Type B pancreatic cell (in vitro differentiated cells): ENCODE results near the gene OR4N5. TPM values are rescaled to one million over a fixed set of nuclear protein-coding genes. Genes with fewer than 3 reads are reported as not detected.

Experiments
- DNase-seq: peaks from one replicate; pipeline ENCODE4 v3.0.0; 2021; ENCODE audit warnings: mixed read lengths; ENCODE audit not compliant: unreplicated experiment; ENCODE audit errors: extremely low spot score
- H3K27ac Mint-ChIP-seq: 2 replicates; pipeline ENCODE4 v1.8.0; 2021; ENCODE audit warnings: mild to moderate bottlenecking, mixed read lengths
- H3K27me3 Mint-ChIP-seq: 2 replicates; pipeline ENCODE4 v1.8.0; 2021; ENCODE audit warnings: mixed read lengths
- H3K36me3 Mint-ChIP-seq: 2 replicates; pipeline ENCODE4 v1.8.0; 2021; ENCODE audit warnings: mixed read lengths
- H3K4me1 Mint-ChIP-seq: one replicate; pipeline ENCODE4 v1.8.0; 2021; ENCODE audit warnings: mixed read lengths; ENCODE audit not compliant: unreplicated experiment
- H3K4me3 Mint-ChIP-seq: 2 replicates; pipeline ENCODE4 v1.8.0; 2021; ENCODE audit warnings: mild to moderate bottlenecking, mixed read lengths
- H3K9me3 Mint-ChIP-seq: 2 replicates; pipeline ENCODE4 v1.8.0; 2021; ENCODE audit warnings: mixed read lengths
- total RNA-seq: library from RNA; stranded (reverse); gene quantifications from 2 replicates; pipeline ENCODE4 v1.2.1, GENCODE V29; 2021; ENCODE audit warnings: low replicate concordance
- TF ChIP-seq, protein P1 (sequence below): fragments of 200-600 bp; sonication (generic); conservative IDR thresholded peaks from 2 replicates; pipeline ENCODE4 v1.5.0; 2021; ENCODE audit warnings: antibody characterized with exemption, mild to moderate bottlenecking

OR4N5 gene
- total RNA-seq, 1 donor from 2014 or later = not detected

DNA sequence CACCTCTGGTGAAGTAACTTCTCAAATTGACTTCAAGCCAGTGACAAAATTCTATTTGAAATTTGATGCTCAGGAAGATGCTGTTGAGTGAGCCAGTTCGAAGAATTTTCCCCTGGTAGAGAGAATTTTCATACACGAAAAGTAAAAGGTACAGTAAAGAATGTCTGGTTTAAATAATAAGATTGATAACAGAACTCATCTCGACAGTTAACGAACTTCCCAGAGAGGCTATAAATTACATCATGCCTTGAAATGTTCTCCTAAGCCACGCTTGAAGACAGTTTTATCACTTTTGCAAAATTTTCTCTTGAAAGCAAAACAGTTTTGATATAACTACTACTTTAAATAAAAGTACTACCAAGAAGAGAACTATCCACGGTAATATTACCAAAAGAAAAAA is 37.7 kb downstream of the OR4N5 start:
- Mint-ChIP-seq H3K4me1 (no peaks in the 10 kb centered on the region), H3K27me3 (no peaks in the 10 kb centered on the region), H3K27ac (no peak overlapping the region), H3K36me3 (no peaks in the 10 kb centered on the region), H3K4me3 (no peak overlapping the region), H3K9me3 (peaks cover 10% of the 10 kb centered on the region)
- TF ChIP-seq, protein P1, sequence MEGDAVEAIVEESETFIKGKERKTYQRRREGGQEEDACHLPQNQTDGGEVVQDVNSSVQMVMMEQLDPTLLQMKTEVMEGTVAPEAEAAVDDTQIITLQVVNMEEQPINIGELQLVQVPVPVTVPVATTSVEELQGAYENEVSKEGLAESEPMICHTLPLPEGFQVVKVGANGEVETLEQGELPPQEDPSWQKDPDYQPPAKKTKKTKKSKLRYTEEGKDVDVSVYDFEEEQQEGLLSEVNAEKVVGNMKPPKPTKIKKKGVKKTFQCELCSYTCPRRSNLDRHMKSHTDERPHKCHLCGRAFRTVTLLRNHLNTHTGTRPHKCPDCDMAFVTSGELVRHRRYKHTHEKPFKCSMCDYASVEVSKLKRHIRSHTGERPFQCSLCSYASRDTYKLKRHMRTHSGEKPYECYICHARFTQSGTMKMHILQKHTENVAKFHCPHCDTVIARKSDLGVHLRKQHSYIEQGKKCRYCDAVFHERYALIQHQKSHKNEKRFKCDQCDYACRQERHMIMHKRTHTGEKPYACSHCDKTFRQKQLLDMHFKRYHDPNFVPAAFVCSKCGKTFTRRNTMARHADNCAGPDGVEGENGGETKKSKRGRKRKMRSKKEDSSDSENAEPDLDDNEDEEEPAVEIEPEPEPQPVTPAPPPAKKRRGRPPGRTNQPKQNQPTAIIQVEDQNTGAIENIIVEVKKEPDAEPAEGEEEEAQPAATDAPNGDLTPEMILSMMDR = no peak
- no peak for DNase-seq

DNA sequence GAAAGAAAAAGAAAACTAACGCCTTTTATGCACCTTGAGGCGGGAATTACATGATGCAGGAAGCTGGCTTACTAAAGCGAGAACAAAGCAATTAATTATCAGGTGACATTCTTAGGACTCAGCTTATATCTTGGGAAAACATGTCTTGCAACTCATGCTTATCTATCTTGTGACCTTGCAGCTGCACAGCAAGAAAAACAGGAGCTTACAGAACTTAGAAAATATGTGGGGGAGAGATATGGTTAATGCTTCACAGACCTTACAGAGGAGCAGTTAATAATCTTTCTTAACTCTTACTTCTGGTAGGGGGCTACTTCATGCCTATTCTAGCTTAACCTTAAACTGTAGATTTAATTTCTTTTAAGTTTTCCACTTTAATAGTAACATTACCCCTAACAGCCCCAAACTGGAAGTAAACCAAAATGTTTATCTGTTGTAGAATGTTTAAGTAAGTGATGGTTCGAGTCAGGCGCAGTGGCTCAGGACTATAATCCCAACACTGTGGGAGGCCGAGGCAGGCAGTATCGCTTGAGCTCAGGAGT is 38.9 kb downstream of the OR4N5 start:
- H3K4me3 Mint-ChIP-seq = no peak overlapping the region
- TF ChIP-seq, protein P1 = no peak
- no peak overlapping the region for H3K27ac Mint-ChIP-seq
- no peaks in the 10 kb centered on the region for H3K4me1 Mint-ChIP-seq
- peaks cover 15% of the 10 kb centered on the region for H3K9me3 Mint-ChIP-seq
- DNase-seq = no peak
- no peaks in the 10 kb centered on the region for H3K27me3 Mint-ChIP-seq
- no peaks in the 10 kb centered on the region for H3K36me3 Mint-ChIP-seq

DNA sequence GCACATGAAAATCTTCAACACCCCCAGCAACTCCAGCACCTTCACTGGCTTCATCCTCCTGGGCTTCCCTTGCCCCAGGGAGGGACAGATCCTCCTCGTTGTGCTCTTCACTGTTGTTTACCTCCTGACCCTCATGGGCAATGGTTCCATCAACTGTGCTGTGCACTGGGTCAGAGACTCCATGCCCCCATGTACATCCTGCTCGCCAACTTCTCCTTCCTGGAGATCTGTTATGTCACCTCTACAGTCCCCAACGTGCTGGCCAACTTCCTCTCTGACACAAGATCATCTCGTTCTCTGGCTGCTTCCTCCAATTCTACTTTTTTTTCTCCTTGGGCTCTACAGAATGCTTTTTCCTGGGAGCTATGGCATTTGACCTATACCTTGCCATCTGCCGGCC is 40.6 kb downstream of the OR4N5 start:
- Mint-ChIP-seq H3K4me3 (no peak overlapping the region), H3K36me3 (no peaks in the 10 kb centered on the region), H3K27me3 (no peaks in the 10 kb centered on the region), H3K27ac (no peak overlapping the region), H3K4me1 (no peaks in the 10 kb centered on the region), H3K9me3 (peaks cover 18% of the 10 kb centered on the region)
- DNase-seq = no peak
- TF ChIP-seq, protein P1 = no peak

DNA sequence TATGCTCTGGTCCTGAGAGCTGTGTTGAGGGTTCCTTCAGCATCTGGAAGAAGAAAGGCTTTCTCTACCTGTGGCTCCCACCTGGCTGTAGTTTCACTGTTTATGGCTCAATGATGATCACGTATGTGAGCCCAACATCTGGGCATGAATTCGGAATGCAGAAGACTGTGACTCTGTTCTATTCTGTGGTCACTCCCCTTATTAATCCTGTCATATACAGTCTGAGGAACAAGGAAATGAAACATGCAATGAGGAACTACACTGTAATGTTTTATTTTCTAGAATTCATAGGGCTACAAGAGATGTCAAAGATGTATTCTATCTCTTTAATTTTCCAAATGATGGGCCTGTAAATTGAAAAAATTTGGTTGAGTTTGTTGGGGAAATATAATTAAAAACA is 41.3 kb downstream of the OR4N5 start:
- Mint-ChIP-seq H3K36me3 (no peaks in the 10 kb centered on the region), H3K4me1 (no peaks in the 10 kb centered on the region), H3K27me3 (no peaks in the 10 kb centered on the region), H3K9me3 (peaks cover 18% of the 10 kb centered on the region), H3K4me3 (no peak overlapping the region), H3K27ac (no peak overlapping the region)
- TF ChIP-seq, protein P1 = no peak
- no peak for DNase-seq

GRCh38 chr14:20180486-20180885 is 41.9 kb downstream of the OR4N5 start:
- Mint-ChIP-seq H3K36me3 (no peaks in the 10 kb centered on the region), H3K9me3 (peaks cover 18% of the 10 kb centered on the region), H3K4me3 (no peak overlapping the region)

More at GRCh38 chr14:20180486-20180885, 41.9 kb downstream of the OR4N5 start:
- H3K27ac Mint-ChIP-seq = no peak overlapping the region
- no peaks in the 10 kb centered on the region for H3K27me3 Mint-ChIP-seq
- TF ChIP-seq, protein P1 = no peak
- DNase-seq = no peak
- no peaks in the 10 kb centered on the region for H3K4me1 Mint-ChIP-seq
